GM12878 (cell line): ENCODE results near the gene BSND. TPM values are rescaled to one million over a fixed set of nuclear protein-coding genes. Genes with fewer than 3 reads are reported as not detected.

Experiments used
- ATAC-seq: fragments of 200-7000 bp; cut with Tn5 transposase; 3 replicates; pipeline ENCODE4 v1.9.1; 2020; ENCODE audit warnings: mild to moderate bottlenecking, moderate library complexity
- BruUV-seq: library from RNA; stranded (reverse); fragments of 400-500 nt; replicated peaks from 2 replicates; lab custom pipeline; 2021; lab: Mats Ljungman, UMichigan
- CTCF ChIA-PET: fragments of 300-600 bp; sonication (Branson Sonifier 250); formaldehyde crosslinking; extraction: SDS; loops from one replicate; lab custom pipeline; 2021; ENCODE audit warnings: inconsistent platforms; lab: Yijun Ruan, JAX
- POLR2A ChIA-PET: fragments of 350-600 bp; formaldehyde crosslinking; extraction: SDS; loops from one replicate; lab custom pipeline; 2021; ENCODE audit warnings: inconsistent platforms; lab: Charles Lee
- RAD21 ChIA-PET: fragments of 300-600 bp; sonication (Branson Sonifier 250); formaldehyde crosslinking; loops from one replicate; lab custom pipeline; 2023; ENCODE audit warnings: antibody characterized with exemption; ENCODE audit not compliant: unreplicated experiment; lab: Charles Lee
- SMC1A ChIA-PET: fragments of 300-600 bp; sonication (Branson Sonifier 250); formaldehyde crosslinking; loops from one replicate; lab custom pipeline; 2023; ENCODE audit not compliant: unreplicated experiment, uncharacterized antibody; lab: Charles Lee
- DNase-seq: peaks from one replicate; pipeline ENCODE4 v3.0.0-alpha.2; 2011; ENCODE audit warnings: low read depth, low spot score
- FAIRE-seq: peaks from 3 replicates; lab custom pipeline; 2011; peaks lifted over from hg19 to GRCh38; lab: Jason Lieb, UNC
- H2AFZ ChIP-seq: 2 replicates; pipeline ENCODE4 v1.6.0; 2011; ENCODE audit warnings: low read depth, low read length, control low read depth; ENCODE audit not compliant: control insufficient read depth
- H3K27ac ChIP-seq: 2 replicates; pipeline ENCODE4 v1.5.1; 2011; ENCODE audit warnings: control low read depth; ENCODE audit not compliant: control insufficient read depth, insufficient read depth
- H3K27me3 ChIP-seq, 2 experiments: replicated peaks in 1 of 2; 2 replicates each; pipeline versions ENCODE4 v1.6.0 to v1.6.1; 2011; ENCODE audit warnings: low read length in 1 of 2; ENCODE audit not compliant: control insufficient read depth in 2 of 2, insufficient read depth in 2 of 2
- H3K36me3 ChIP-seq, 2 experiments: 2 replicates each; pipeline ENCODE4 v1.5.1; 2011; ENCODE audit warnings: low read length in 1 of 2; ENCODE audit not compliant: control insufficient read depth in 2 of 2, insufficient read depth in 2 of 2
- H3K4me1 ChIP-seq: 2 replicates; pipeline ENCODE4 v1.6.1; 2011; ENCODE audit warnings: mild to moderate bottlenecking, low read length, moderate library complexity, mixed read lengths; ENCODE audit not compliant: control insufficient read depth, insufficient read depth
- H3K4me2 ChIP-seq: 2 replicates; pipeline ENCODE4 v1.6.0; 2011; ENCODE audit warnings: control low read depth; ENCODE audit not compliant: control insufficient read depth, insufficient read depth
- H3K4me3 ChIP-seq: fragments of 200-600 bp; sonication (generic); 2 replicates; pipeline ENCODE4 v1.5.1; 2016
- H3K79me2 ChIP-seq: 2 replicates; pipeline ENCODE4 v1.6.0; 2011; ENCODE audit warnings: low read length; ENCODE audit not compliant: control insufficient read depth, insufficient read depth
- H3K9ac ChIP-seq: 2 replicates; pipeline ENCODE4 v1.8.0; 2011; ENCODE audit warnings: low read length, control low read depth, mixed read lengths; ENCODE audit not compliant: control insufficient read depth, insufficient read depth
- H3K9me3 ChIP-seq: replicated peaks from 3 replicates; pipeline ENCODE4 v1.5.1; 2011; ENCODE audit warnings: mild to moderate bottlenecking, low read length; ENCODE audit not compliant: control insufficient read depth, insufficient read depth
- H4K20me1 ChIP-seq: 2 replicates; pipeline ENCODE4 v1.6.0; 2011; ENCODE audit not compliant: control insufficient read depth, insufficient read depth
- CEBPZ ChIP-seq: fragments of 150-350 bp; IDR thresholded peaks from 2 replicates; pipeline ENCODE4 v1.6.1; 2016; ENCODE audit warnings: low read depth, low read length
- EP300 ChIP-seq, 2 experiments: fragments of 150-350 bp in 1 of 2; IDR thresholded peaks; 2 replicates each; pipeline ENCODE4 v1.6.1; 2011 to 2012; ENCODE audit warnings: low read depth in 2 of 2, low read length in 2 of 2, borderline replicate concordance in 1 of 2, improper control_type of control experiment in 1 of 2, inconsistent platforms in 1 of 2; ENCODE audit not compliant: control insufficient read depth in 1 of 2
- HDAC2 ChIP-seq: fragments of 200-600 bp; sonication (generic); IDR thresholded peaks from 2 replicates; pipeline ENCODE4 v1.6.1; 2017
- JUND ChIP-seq: IDR thresholded peaks from 2 replicates; pipeline ENCODE4 v1.6.1; 2012; ENCODE audit warnings: low read depth, mild to moderate bottlenecking, low read length, improper control_type of control experiment, moderate library complexity
- MAX ChIP-seq: IDR thresholded peaks from 2 replicates; pipeline ENCODE4 v1.6.1; 2012; ENCODE audit warnings: low read depth, low read length, improper control_type of control experiment
- NFYB ChIP-seq: IDR thresholded peaks from 2 replicates; pipeline ENCODE4 v1.6.1; 2011; ENCODE audit warnings: low read depth, mild to moderate bottlenecking, low read length, improper control_type of control experiment, moderate library complexity; ENCODE audit not compliant: insufficient read depth
- POLR2A ChIP-seq: IDR thresholded peaks from 2 replicates; pipeline ENCODE4 v1.6.1; 2011; ENCODE audit warnings: low read depth, mild to moderate bottlenecking, low read length
- RAD51 ChIP-seq: fragments of 450-650 bp; IDR thresholded peaks from 2 replicates; pipeline ENCODE4 v1.6.1; 2016; ENCODE audit warnings: moderate library complexity, mild to moderate bottlenecking, inconsistent platforms
- RELB ChIP-seq: fragments of 450-650 bp; IDR thresholded peaks from 2 replicates; pipeline ENCODE4 v1.6.1; 2017; ENCODE audit warnings: low read depth, mild to moderate bottlenecking, moderate library complexity
- SIX5 ChIP-seq: IDR thresholded peaks from 2 replicates; pipeline ENCODE4 v1.6.1; 2011; ENCODE audit warnings: mild to moderate bottlenecking, low read depth, low read length, moderate library complexity; ENCODE audit not compliant: severe bottlenecking
- SMAD5 ChIP-seq: IDR thresholded peaks from 2 replicates; pipeline ENCODE4 v1.6.1; 2016; ENCODE audit warnings: antibody characterized with exemption, low read depth
- TCF3 ChIP-seq: IDR thresholded peaks from 2 replicates; pipeline ENCODE4 v1.6.1; 2012; ENCODE audit warnings: low read depth, mild to moderate bottlenecking, low read length, borderline replicate concordance; ENCODE audit not compliant: insufficient read depth
- YY1 ChIP-seq: IDR thresholded peaks from 2 replicates; pipeline ENCODE4 v1.6.1; 2011; ENCODE audit warnings: low read depth, mild to moderate bottlenecking, low read length
- WGBS: methylation state at CpG from one replicate; pipeline ENCODE4 v1.1.6; 2016; ENCODE audit warnings: low lambda C conversion rate; ENCODE audit not compliant: insufficient replicate concordance, insufficient coverage; ENCODE audit errors: missing lambda C conversion rate; 5-methylcytosine and 5-hydroxymethylcytosine counted together
- in situ Hi-C: fragments of 300-500 bp; cut with MboI; formaldehyde crosslinking; loops from 9 replicates; pipeline ENCODE4 v1.14.3; 2018; ENCODE audit warnings: mixed read lengths
- intact Hi-C: fragments of 100-400 bp; cut with micrococcal nuclease; formaldehyde crosslinking; loops from one replicate; pipeline ENCODE4 v1.14.2; 2022; ENCODE audit not compliant: unreplicated experiment
- polyA plus RNA-seq, 11 experiments: library from polyadenylated mRNA; depleted of rRNA in 4 of 11; unstranded in 6 of 11; stranded (reverse) in 5 of 11; fragments of >200 nt; fragmentation: Nextera tagmentation in 4 of 11; fragmentation: Illumina TruSeq in 1 of 11; extraction: Ambion mirVana in 4 of 11; extraction: Trizol in 1 of 11; gene quantifications; 1 replicate in 1 of 11; 2 replicates in 10 of 11; pipeline versions ENCODE4 v1.2.1 to v1.2.3, GENCODE V29; 2011 to 2016; ENCODE audit warnings: inconsistent platforms in 2 of 11, missing spikeins in 2 of 11, low read depth in 1 of 11
- total RNA-seq, 4 experiments: library from RNA; depleted of rRNA in 3 of 4; stranded (reverse); fragments of >200 nt in 3 of 4; fragmentation: Illumina TruSeq in 1 of 4; extraction: Trizol in 1 of 4; gene quantifications; 2 replicates each; pipeline versions ENCODE4 v1.2.1 to v1.2.3, GENCODE V29; 2013 to 2021
- TF ChIP-seq, protein P1 (sequence below): IDR thresholded peaks from 2 replicates; pipeline ENCODE4 v1.6.1; 2012; ENCODE audit warnings: low read length, inconsistent platforms
- TF ChIP-seq, protein P2 (sequence below): fragments of 450-650 bp; IDR thresholded peaks from 2 replicates; pipeline ENCODE4 v1.6.1; 2017; ENCODE audit warnings: antibody characterized with exemption, mild to moderate bottlenecking, moderate library complexity

BSND gene
- total and polyA plus RNA-seq, 10 of the 15 experiments (the other 5 are each of a cell fraction or from before 2014, with no cell fraction given) = not detected

DNA sequence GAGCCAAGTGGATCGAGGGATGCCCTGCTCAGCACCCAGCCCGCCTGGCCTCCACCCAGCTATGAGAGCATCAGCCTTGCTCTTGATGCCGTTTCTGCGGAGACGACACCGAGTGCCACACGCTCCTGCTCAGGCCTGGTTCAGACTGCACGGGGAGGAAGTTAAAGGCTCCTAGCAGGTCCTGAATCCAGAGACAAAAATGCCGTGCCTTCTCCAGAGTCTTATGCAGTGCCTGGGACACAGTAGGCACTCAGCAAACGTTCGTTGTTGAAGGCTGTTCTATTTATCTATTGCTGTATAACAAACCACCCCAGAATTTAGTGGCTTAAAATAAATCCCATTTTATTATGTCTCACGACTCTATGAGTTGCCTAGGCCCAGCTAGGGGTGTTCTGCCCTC lies 6.8 kb upstream of the BSND start:
- H3K9me3 ChIP-seq = no peaks in the 10 kb centered on the region
- in situ Hi-C loops = no loop called here
- no peak for ATAC-seq
- H3K4me1 ChIP-seq = peaks cover 3% of the 10 kb centered on the region; the same call in 1 of the 2 replicates
- H3K36me3 ChIP-seq = no peaks in the 10 kb centered on the region
- intact Hi-C loops = no loop called here
- 23% methylated on average over 12 of the region's 12 CpGs for WGBS
- RAD21 ChIA-PET = interaction anchor here (0.9 to 1.4 kb wide), 2 partner anchors 41 to 46 kb away, joined by 3 to 6 read pairs; no protein-coding TSS in a partner anchor
- no peak for FAIRE-seq
- DNase-seq = no peak
- POLR2A ChIA-PET = no interaction called here
- no peak overlapping the region for H3K4me2 ChIP-seq
- no peaks in the 10 kb centered on the region; the same call in 1 of the 2 replicates for H4K20me1 ChIP-seq
- SMC1A ChIA-PET = interaction anchor here (1.0 to 2.7 kb wide), 3 partner anchors 40 to 47 kb away, joined by 3 to 12 read pairs (median 3); no protein-coding TSS in a partner anchor
- H2AFZ ChIP-seq = no peak overlapping the region
- H3K79me2 ChIP-seq = no peaks in the 10 kb centered on the region
- no peaks in the 10 kb centered on the region; a peak in 3 of 4 replicates for H3K27me3 ChIP-seq
- H3K4me3 ChIP-seq = no peak overlapping the region
- CTCF ChIA-PET = interaction anchor here (1.0 to 19.5 kb wide), 2 partner anchors 30 to 44 kb away, joined by 3 to 436 read pairs; no protein-coding TSS in a partner anchor
- no peak overlapping the region for H3K27ac ChIP-seq
- H3K9ac ChIP-seq = no peak overlapping the region
- no TSS peak for BruUV-seq
- no peak for TF ChIP-seq YY1
- no peak for TF ChIP-seq SMAD5
- TF ChIP-seq NFYB = no peak
- no peak for TF ChIP-seq HDAC2
- no peak for TF ChIP-seq RAD51
- no peak for TF ChIP-seq MAX
- TF ChIP-seq RELB = no peak
- TF ChIP-seq EP300 (IDR thresholded peaks at IDR 0.05; ENCODE audit: borderline replicate concordance in 1 of 2, control insufficient read depth in 1 of 2, low read depth in 2 of 2, low read length in 2 of 2) = no peak
- TF ChIP-seq, protein P1, sequence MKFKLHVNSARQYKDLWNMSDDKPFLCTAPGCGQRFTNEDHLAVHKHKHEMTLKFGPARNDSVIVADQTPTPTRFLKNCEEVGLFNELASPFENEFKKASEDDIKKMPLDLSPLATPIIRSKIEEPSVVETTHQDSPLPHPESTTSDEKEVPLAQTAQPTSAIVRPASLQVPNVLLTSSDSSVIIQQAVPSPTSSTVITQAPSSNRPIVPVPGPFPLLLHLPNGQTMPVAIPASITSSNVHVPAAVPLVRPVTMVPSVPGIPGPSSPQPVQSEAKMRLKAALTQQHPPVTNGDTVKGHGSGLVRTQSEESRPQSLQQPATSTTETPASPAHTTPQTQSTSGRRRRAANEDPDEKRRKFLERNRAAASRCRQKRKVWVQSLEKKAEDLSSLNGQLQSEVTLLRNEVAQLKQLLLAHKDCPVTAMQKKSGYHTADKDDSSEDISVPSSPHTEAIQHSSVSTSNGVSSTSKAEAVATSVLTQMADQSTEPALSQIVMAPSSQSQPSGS = no peak
- TF ChIP-seq JUND = no peak
- TF ChIP-seq SIX5 = no peak
- no peak for TF ChIP-seq CEBPZ
- no peak for TF ChIP-seq TCF3
- TF ChIP-seq, protein P2, sequence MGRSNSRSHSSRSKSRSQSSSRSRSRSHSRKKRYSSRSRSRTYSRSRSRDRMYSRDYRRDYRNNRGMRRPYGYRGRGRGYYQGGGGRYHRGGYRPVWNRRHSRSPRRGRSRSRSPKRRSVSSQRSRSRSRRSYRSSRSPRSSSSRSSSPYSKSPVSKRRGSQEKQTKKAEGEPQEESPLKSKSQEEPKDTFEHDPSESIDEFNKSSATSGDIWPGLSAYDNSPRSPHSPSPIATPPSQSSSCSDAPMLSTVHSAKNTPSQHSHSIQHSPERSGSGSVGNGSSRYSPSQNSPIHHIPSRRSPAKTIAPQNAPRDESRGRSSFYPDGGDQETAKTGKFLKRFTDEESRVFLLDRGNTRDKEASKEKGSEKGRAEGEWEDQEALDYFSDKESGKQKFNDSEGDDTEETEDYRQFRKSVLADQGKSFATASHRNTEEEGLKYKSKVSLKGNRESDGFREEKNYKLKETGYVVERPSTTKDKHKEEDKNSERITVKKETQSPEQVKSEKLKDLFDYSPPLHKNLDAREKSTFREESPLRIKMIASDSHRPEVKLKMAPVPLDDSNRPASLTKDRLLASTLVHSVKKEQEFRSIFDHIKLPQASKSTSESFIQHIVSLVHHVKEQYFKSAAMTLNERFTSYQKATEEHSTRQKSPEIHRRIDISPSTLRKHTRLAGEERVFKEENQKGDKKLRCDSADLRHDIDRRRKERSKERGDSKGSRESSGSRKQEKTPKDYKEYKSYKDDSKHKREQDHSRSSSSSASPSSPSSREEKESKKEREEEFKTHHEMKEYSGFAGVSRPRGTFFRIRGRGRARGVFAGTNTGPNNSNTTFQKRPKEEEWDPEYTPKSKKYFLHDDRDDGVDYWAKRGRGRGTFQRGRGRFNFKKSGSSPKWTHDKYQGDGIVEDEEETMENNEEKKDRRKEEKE = no peak
- TF ChIP-seq POLR2A = no peak
